Gastrocnemius medialis (tissue), 4 donors: ENCODE measurements around the gene NIT1. TPM values are rescaled to one million over a fixed set of nuclear protein-coding genes. Genes with fewer than 3 reads are reported as not detected.

ENCODE experiments used
- ATAC-seq, 2 donors: fragments of 150-250 bp; one replicate each; pipeline ENCODE4 v1.9.1; 2016
- DNase-seq, 2 donors: peaks; one replicate each; pipeline ENCODE4 v3.0.0-alpha.2; 2019
- H3K27ac ChIP-seq, 4 donors: fragments of 200-600 bp; sonication (generic); 1 replicate in 1 of 4; 2 replicates in 3 of 4; pipeline ENCODE4 v1.5.1; 2016 to 2018; ENCODE audit warnings: mild to moderate bottlenecking in 2 of 4, moderate library complexity in 1 of 4
- H3K27me3 ChIP-seq, 3 donors: fragments of 200-600 bp; sonication (generic) in 2 of 3; 1 replicate in 1 of 3; 2 replicates in 2 of 3; pipeline versions ENCODE4 v1.5.1 to v1.6.0; 2016 to 2019; ENCODE audit warnings: mild to moderate bottlenecking in 1 of 3, moderate library complexity in 1 of 3
- H3K36me3 ChIP-seq, 2 donors: fragments of 200-600 bp; sonication (generic) in 1 of 2; one replicate each; pipeline ENCODE4 v1.5.1; 2017 to 2018
- H3K4me1 ChIP-seq, 2 donors: fragments of 200-600 bp; sonication (generic) in 1 of 2; one replicate each; pipeline ENCODE4 v1.5.1; 2016 to 2017; ENCODE audit warnings: mild to moderate bottlenecking in 2 of 2
- H3K4me3 ChIP-seq, 4 donors: fragments of 200-600 bp; sonication (generic) in 3 of 4; 1 replicate in 1 of 4; 2 replicates in 3 of 4; pipeline ENCODE4 v1.5.1; 2016 to 2019; ENCODE audit warnings: mild to moderate bottlenecking in 2 of 4
- H3K9me3 ChIP-seq, 3 donors: fragments of 200-600 bp; sonication (generic) in 2 of 3; 1 replicate in 1 of 3; 2 replicates in 2 of 3; pipeline ENCODE4 v1.5.1; 2016 to 2019
- CTCF ChIP-seq, 5 experiments: fragments of 450-650 bp in 3 of 5; fragments of 200-600 bp in 2 of 5; sonication (generic) in 2 of 5; IDR thresholded peaks in 4 of 5; conservative IDR thresholded peaks in 1 of 5; 1 replicate in 4 of 5; 2 replicates in 1 of 5; pipeline ENCODE4 v1.5.1; 2016 to 2019; ENCODE audit warnings: antibody characterized with exemption in 5 of 5, mild to moderate bottlenecking in 3 of 5, moderate library complexity in 3 of 5
- POLR2A ChIP-seq, 2 donors: fragments of 450-650 bp; IDR thresholded peaks; one replicate each; pipeline ENCODE4 v1.6.1; 2017; ENCODE audit warnings: antibody characterized with exemption in 2 of 2, mild to moderate bottlenecking in 2 of 2, moderate library complexity in 2 of 2
- in situ Hi-C, 4 donors: fragments of 200-750 bp; cut with MboI; loops; one replicate each; pipeline versions ENCODE4 v1.15.0 to v1.8.0; 2017; ENCODE audit warnings: low sequenced_read_pairs in 4 of 4
- intact Hi-C: fragments of 100-400 bp; cut with DNase I; formaldehyde crosslinking; loops from one replicate; pipeline ENCODE4 v1.15.1; 2023; ENCODE audit warnings: low total_unique reads
- total RNA-seq, 4 donors: library from RNA; depleted of rRNA; stranded (reverse); fragments of >200 nt; gene quantifications; one replicate each; pipeline versions ENCODE4 v1.1.0 to v1.2.3, GENCODE V29; 2016

NIT1 gene
- total RNA-seq, 4 donors from 2014 or later, result 16.1 to 20.4 (median 17.9) TPM

- H3K4me1 ChIP-seq, result no peaks in the 10 kb centered on the region
- H3K36me3 ChIP-seq, result no peaks in the 10 kb centered on the region
- ATAC-seq (no peak), DNase-seq (no peak)
- TF ChIP-seq POLR2A (IDR thresholded peaks at IDR 0.05) (no peak), CTCF (IDR thresholded peaks at IDR 0.05 in 4 of 5, conservative IDR thresholded peaks at IDR 0.05 in 1 of 5) (no peak)
- H3K4me3 ChIP-seq, result no peak overlapping the region
- no peak overlapping the region for H3K27ac ChIP-seq
- intact Hi-C loops (no loop called here), in situ Hi-C loops (no loop called here)
- no peaks in the 10 kb centered on the region for H3K27me3 ChIP-seq
- H3K9me3 ChIP-seq, result no peaks in the 10 kb centered on the region
These were observed 27.9 kb downstream of the NIT1 start for GRCh38 chr1:161145832-161146231.

DNA sequence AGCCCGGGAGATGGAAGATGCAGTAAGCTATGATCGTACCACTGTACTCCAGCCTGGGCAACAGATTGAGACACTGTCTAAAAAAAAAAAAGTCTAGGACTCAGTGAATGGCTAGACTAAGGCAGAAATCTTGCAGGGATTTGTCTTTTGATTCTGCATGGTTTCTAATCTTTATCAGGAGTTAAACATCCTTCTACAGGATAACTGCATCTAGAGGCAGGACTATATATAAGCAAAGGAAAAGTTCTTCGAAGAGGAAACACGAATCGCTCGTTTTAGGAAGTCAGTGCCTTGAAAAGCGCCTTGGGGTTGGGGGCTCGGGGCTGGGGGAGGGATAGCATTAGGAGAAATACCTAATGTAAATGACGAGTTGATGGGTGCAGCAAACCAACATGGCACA is 35.3 kb downstream of the NIT1 start:
- intact Hi-C loops, result loop anchor here (1.0 to 10.0 kb wide), 3 partner anchors 20 to 808 kb away; partner anchors contain the start of genes COPA, NCSTN, NIT1 and PFDN2
- ATAC-seq (no peak), DNase-seq (no peak)
- H3K4me3 ChIP-seq, result peak overlapping the region; percentile 73 to 96 (median 82)
- peaks cover 9 to 14% of the 10 kb centered on the region in 2 donors for H3K4me1 ChIP-seq
- no peaks in the 10 kb centered on the region for H3K27me3 ChIP-seq
- no peaks in the 10 kb centered on the region for H3K9me3 ChIP-seq
- in situ Hi-C loops, result loop anchor here in 1 of 4 donors (10.0 kb wide), 1 partner anchor 108 kb away; the partner anchor contains the start of gene USF1
- H3K27ac ChIP-seq, result peak overlapping the region; percentile 88 to 98 (median 92)
- peaks cover 0 to 11% of the 10 kb centered on the region in 2 donors for H3K36me3 ChIP-seq
- TF ChIP-seq CTCF (IDR thresholded peaks at IDR 0.05 in 4 of 5, conservative IDR thresholded peaks at IDR 0.05 in 1 of 5) (no peak), POLR2A (IDR thresholded peaks at IDR 0.05) (no peak)

DNA sequence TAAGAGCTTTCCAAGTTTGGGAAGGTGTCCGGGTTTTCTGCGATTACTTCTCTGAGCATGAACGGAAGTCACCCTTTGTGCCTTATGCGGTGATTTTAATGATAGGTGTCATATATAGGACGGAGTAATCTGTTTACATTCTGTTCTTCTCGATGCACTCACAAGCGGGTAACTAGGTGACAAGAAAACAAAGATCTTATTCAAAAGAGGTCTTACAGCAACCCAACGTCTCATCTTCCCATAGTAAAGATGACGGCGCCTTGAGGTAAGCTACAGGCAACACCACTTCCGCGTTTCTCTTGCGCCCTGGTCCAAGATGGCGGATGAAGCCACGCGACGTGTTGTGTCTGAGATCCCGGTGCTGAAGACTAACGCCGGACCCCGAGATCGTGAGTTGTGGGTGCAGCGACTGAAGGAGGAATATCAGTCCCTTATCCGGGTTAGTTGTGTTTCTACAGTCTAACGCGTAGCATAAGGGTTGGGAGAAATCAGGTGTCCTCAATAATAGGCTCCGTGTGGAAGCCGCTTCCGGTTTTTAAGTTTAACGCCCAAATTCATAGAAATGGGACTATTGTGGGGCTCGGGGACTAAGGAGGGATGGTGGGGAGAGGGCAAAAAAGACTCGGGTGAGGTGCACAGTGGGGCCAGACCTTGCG is 35.9 kb downstream of the NIT1 start, which contains the start of gene UFC1:
UFC1 (plus strand) TSS at position 297 of the 656 bp plus-strand sequence; CDS start at position 317, 20 bp downstream.
- H3K27ac ChIP-seq, result peak within 1 kb of the TSS; percentile 88 to 98 (median 92)
- ATAC-seq (peak; percentile 97 to 98), DNase-seq (peak; percentile 68 to 74)
- intact Hi-C loops (loop anchor here (1.0 to 10.0 kb wide), 3 partner anchors 21 to 809 kb away; partner anchors contain the start of genes COPA, NCSTN, NIT1 and PFDN2), in situ Hi-C loops (loop anchor here in 1 of 4 donors (10.0 kb wide), 1 partner anchor 109 kb away; the partner anchor contains the start of gene USF1)
- H3K27me3 ChIP-seq, result no peaks in the 10 kb centered on the region
- H3K4me3 ChIP-seq, result peak within 1 kb of the TSS; percentile 73 to 96 (median 82)
- no peaks in the 10 kb centered on the region for H3K9me3 ChIP-seq
- H3K36me3 ChIP-seq, result peaks cover 0 to 12% of the 10 kb centered on the region in 2 donors
- TF ChIP-seq POLR2A (IDR thresholded peaks at IDR 0.05) (peak in 1 of 2 donors; percentile 26), CTCF (IDR thresholded peaks at IDR 0.05 in 4 of 5, conservative IDR thresholded peaks at IDR 0.05 in 1 of 5) (no peak)
- H3K4me1 ChIP-seq, result peaks cover 9 to 18% of the 10 kb centered on the region in 2 donors

GRCh38 chr1:161157867-161158266 is 40.0 kb downstream of the NIT1 start:
- H3K36me3 ChIP-seq, result peaks cover 0 to 33% of the 10 kb centered on the region in 2 donors
- TF ChIP-seq POLR2A (IDR thresholded peaks at IDR 0.05) (no peak), CTCF (IDR thresholded peaks at IDR 0.05 in 4 of 5, conservative IDR thresholded peaks at IDR 0.05 in 1 of 5) (no peak)
- H3K4me1 ChIP-seq, result peaks cover 25 to 38% of the 10 kb centered on the region in 2 donors
- no peak overlapping the region for H3K4me3 ChIP-seq
- H3K27me3 ChIP-seq, result no peaks in the 10 kb centered on the region
- DNase-seq, result no peak
- no peak for ATAC-seq
- intact Hi-C loops (loop anchor here (2.0 to 10.0 kb wide), 2 partner anchors 111 to 813 kb away; partner anchors contain the start of genes COPA and NCSTN), in situ Hi-C loops (loop anchor here in 1 of 4 donors (10.0 kb wide), 1 partner anchor 113 kb away; the partner anchor contains the start of gene USF1)
- no peaks in the 10 kb centered on the region for H3K9me3 ChIP-seq
- peak overlapping the region in 1 of 4 donors; percentile 95 for H3K27ac ChIP-seq
